Ascending aorta (tissue), 2 donors: ENCODE measurements around the gene NOC3L. TPM values are rescaled to one million over a fixed set of nuclear protein-coding genes. Genes with fewer than 3 reads are reported as not detected.

Experiments used
- DNase-seq, 2 donors: peaks; one replicate each; pipeline ENCODE4 v3.0.0-alpha.2; 2019; ENCODE audit warnings: low spot score in 2 of 2
- H3K27ac ChIP-seq, 2 donors: fragments of 200-600 bp; sonication (generic); one replicate each; pipeline ENCODE4 v1.5.1; 2016 to 2017; ENCODE audit warnings: mild to moderate bottlenecking in 1 of 2
- H3K27me3 ChIP-seq: fragments of 200-600 bp; sonication (generic); one replicate; pipeline ENCODE4 v1.5.1; 2017
- H3K36me3 ChIP-seq, 2 donors: fragments of 200-600 bp; sonication (generic); one replicate each; pipeline ENCODE4 v1.5.1; 2016
- H3K4me1 ChIP-seq, 2 donors: fragments of 200-600 bp; sonication (generic); one replicate each; pipeline ENCODE4 v1.5.1; 2016 to 2017; ENCODE audit warnings: mild to moderate bottlenecking in 1 of 2
- H3K4me3 ChIP-seq, 2 donors: fragments of 200-600 bp; sonication (generic); one replicate each; pipeline ENCODE4 v1.5.1; 2016 to 2017; ENCODE audit warnings: mild to moderate bottlenecking in 1 of 2
- H3K9me3 ChIP-seq, 2 donors: fragments of 200-600 bp; sonication (generic); one replicate each; pipeline ENCODE4 v1.5.1; 2016
- intact Hi-C: fragments of 100-400 bp; cut with DNase I; formaldehyde crosslinking; loops from one replicate; pipeline ENCODE4 v1.15.1; 2023
- total RNA-seq: library from RNA; depleted of rRNA; stranded (reverse); fragments of >200 nt; gene quantifications from one replicate; pipeline ENCODE4 v1.1.0, GENCODE V29; 2016
- TF ChIP-seq, protein P1 (sequence below), 3 experiments: fragments of 200-600 bp in 2 of 3; fragments of 450-650 bp in 1 of 3; sonication (generic) in 2 of 3; IDR thresholded peaks; one replicate each; pipeline ENCODE4 v1.5.1; 2016 to 2019; ENCODE audit warnings: antibody characterized with exemption in 3 of 3, mild to moderate bottlenecking in 1 of 3, moderate library complexity in 1 of 3

NOC3L gene
- total RNA-seq, 1 donor from 2014 or later, result 7.9 TPM

DNA sequence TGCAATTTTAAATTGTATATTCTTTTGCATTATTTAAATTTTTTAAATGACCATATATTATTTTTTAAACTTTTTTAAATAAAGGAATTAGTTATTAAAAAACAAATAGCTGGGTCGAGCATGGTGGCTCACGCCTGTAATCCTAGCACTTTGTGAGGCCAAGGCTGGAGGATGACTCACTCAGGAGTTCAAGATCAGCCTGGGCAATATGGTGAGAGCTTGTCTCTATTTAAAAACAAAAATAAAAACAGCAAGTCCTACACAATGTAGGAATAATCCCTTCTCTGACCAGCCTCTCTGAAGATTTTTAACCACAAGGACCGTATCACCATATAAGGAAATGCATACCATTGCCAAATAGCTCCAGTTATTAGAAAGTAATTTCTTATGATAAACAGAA, 19.6 kb downstream of the NOC3L start:
- TF ChIP-seq, protein P1, sequence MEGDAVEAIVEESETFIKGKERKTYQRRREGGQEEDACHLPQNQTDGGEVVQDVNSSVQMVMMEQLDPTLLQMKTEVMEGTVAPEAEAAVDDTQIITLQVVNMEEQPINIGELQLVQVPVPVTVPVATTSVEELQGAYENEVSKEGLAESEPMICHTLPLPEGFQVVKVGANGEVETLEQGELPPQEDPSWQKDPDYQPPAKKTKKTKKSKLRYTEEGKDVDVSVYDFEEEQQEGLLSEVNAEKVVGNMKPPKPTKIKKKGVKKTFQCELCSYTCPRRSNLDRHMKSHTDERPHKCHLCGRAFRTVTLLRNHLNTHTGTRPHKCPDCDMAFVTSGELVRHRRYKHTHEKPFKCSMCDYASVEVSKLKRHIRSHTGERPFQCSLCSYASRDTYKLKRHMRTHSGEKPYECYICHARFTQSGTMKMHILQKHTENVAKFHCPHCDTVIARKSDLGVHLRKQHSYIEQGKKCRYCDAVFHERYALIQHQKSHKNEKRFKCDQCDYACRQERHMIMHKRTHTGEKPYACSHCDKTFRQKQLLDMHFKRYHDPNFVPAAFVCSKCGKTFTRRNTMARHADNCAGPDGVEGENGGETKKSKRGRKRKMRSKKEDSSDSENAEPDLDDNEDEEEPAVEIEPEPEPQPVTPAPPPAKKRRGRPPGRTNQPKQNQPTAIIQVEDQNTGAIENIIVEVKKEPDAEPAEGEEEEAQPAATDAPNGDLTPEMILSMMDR (IDR thresholded peaks at IDR 0.05), result no peak
- H3K9me3 ChIP-seq, result no peaks in the 10 kb centered on the region
- no peak for DNase-seq
- no peaks in the 10 kb centered on the region for H3K4me1 ChIP-seq
- H3K36me3 ChIP-seq, result peaks cover 31 to 64% of the 10 kb centered on the region in 2 donors
- no peaks in the 10 kb centered on the region for H3K27me3 ChIP-seq
- no peak overlapping the region for H3K27ac ChIP-seq
- intact Hi-C loops, result no loop called here
- no peak overlapping the region for H3K4me3 ChIP-seq

DNA sequence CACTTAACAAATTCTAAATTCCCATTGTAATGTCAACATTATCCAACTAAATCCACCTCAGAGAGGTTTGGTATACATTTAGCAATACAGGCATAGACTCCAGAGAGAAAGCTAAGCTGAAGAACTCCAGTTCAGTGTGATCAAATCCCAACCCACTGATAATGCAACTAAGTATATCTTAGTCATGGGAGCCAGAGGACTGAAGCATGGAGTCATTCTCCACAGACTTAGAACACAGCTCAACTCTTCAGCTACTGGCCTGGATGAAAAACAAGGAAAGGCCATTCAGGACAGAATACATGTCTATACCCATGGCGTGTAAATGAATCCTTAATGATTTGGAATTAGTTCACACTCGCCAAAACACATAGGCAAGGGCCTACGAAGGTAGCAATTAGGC, 27.9 kb downstream of the NOC3L start:
- Histone ChIP-seq H3K27ac (no peak overlapping the region), H3K4me1 (no peaks in the 10 kb centered on the region), H3K4me3 (no peak overlapping the region), H3K36me3 (peaks cover 45 to 69% of the 10 kb centered on the region in 2 donors), H3K9me3 (no peaks in the 10 kb centered on the region), H3K27me3 (no peaks in the 10 kb centered on the region)
- intact Hi-C loops, result no loop called here
- no peak for DNase-seq
- TF ChIP-seq, protein P1 (IDR thresholded peaks at IDR 0.05), result no peak

DNA sequence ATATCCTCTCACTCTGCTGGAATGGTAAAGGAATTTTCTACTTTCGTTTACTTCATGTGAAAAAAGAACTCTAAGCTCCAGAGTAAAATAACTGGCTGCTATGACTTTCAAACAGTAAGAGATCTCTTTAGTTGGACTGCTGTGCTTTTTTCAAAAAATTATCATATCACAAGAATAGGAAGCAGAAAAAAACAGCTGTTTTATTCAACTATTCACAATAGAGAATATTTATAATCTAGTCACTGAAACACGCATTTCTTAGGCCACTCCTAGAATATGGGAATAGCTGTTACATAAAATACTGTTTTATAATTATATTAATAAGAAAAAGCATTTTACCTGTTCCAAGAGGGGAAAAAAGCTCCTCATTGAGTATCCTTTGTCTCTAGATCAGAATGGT, 29.7 kb downstream of the NOC3L start:
- Histone ChIP-seq H3K4me3 (no peak overlapping the region), H3K4me1 (peaks cover under 1 to 1% of the 10 kb centered on the region in 2 donors), H3K9me3 (no peaks in the 10 kb centered on the region), H3K27ac (no peak overlapping the region), H3K27me3 (no peaks in the 10 kb centered on the region), H3K36me3 (peaks cover 36 to 51% of the 10 kb centered on the region in 2 donors)
- intact Hi-C loops, result no loop called here
- TF ChIP-seq, protein P1 (IDR thresholded peaks at IDR 0.05), result no peak
- no peak for DNase-seq

DNA sequence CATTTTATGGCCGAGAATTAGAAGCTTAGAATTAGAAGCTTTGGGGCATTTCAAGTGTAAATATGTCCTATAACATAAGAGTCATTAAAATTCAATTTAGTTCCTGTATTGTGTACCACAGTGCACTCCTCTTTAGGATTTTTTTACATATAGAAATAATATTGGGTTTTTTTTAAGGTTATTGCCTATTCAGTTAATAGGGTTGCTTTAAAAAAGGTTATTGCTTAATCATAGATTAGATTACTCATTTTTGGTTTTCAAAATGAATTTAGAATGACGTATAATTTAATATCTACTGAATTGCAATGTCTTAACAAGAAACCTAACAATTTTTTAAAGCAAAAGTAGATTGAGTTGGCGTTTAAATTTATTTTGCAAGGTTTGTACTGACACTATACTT, 34.1 kb downstream of the NOC3L start:
- Histone ChIP-seq H3K4me3 (no peak overlapping the region), H3K27me3 (no peaks in the 10 kb centered on the region), H3K9me3 (no peaks in the 10 kb centered on the region), H3K4me1 (peaks cover 3% of the 10 kb centered on the region in 2 donors), H3K36me3 (peaks cover 20 to 39% of the 10 kb centered on the region in 2 donors), H3K27ac (peak overlapping the region; percentile 66 to 78)
- DNase-seq, result no peak
- TF ChIP-seq, protein P1 (IDR thresholded peaks at IDR 0.05), result no peak
- intact Hi-C loops, result no loop called here

DNA sequence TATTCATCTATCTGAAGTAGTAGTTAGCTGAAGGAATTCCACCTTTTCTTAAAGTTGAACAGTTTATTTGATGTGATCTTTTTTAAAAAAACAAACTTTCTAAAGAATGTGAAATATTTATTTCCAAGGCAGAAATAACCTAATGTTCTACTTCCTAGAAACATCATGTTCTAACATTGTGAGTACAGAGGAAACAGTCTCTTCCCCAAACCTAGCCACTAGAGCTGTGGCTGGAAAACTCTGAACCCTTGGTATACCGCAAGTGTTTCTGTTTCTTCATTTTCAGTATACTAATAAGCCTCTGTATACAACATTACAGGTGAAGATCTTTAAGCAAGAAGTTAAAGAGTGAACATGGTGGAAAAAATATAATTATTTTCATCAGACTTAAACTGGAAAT, 35.1 kb downstream of the NOC3L start:
- Histone ChIP-seq H3K27me3 (no peaks in the 10 kb centered on the region), H3K4me1 (peaks cover 3% of the 10 kb centered on the region in 2 donors), H3K4me3 (no peak overlapping the region), H3K27ac (peak overlapping the region; percentile 66 to 78), H3K9me3 (no peaks in the 10 kb centered on the region), H3K36me3 (peaks cover 12 to 40% of the 10 kb centered on the region in 2 donors)
- DNase-seq, result no peak
- TF ChIP-seq, protein P1 (IDR thresholded peaks at IDR 0.05), result no peak
- intact Hi-C loops, result no loop called here
